GM12878 (cell line): ENCODE results near the gene TXNDC16. TPM values are rescaled to one million over a fixed set of nuclear protein-coding genes. Genes with fewer than 3 reads are reported as not detected.

Experiments used
- ATAC-seq: fragments of 200-7000 bp; cut with Tn5 transposase; 3 replicates; pipeline ENCODE4 v1.9.1; 2020; ENCODE audit warnings: mild to moderate bottlenecking, moderate library complexity
- BruUV-seq: library from RNA; stranded (reverse); fragments of 400-500 nt; replicated peaks from 2 replicates; lab custom pipeline; 2021; lab: Mats Ljungman, UMichigan
- CTCF ChIA-PET: fragments of 300-600 bp; sonication (Branson Sonifier 250); formaldehyde crosslinking; extraction: SDS; loops from one replicate; lab custom pipeline; 2021; ENCODE audit warnings: inconsistent platforms; lab: Yijun Ruan, JAX
- POLR2A ChIA-PET: fragments of 350-600 bp; formaldehyde crosslinking; extraction: SDS; loops from one replicate; lab custom pipeline; 2021; ENCODE audit warnings: inconsistent platforms; lab: Charles Lee
- RAD21 ChIA-PET: fragments of 300-600 bp; sonication (Branson Sonifier 250); formaldehyde crosslinking; loops from one replicate; lab custom pipeline; 2023; ENCODE audit warnings: antibody characterized with exemption; ENCODE audit not compliant: unreplicated experiment; lab: Charles Lee
- SMC1A ChIA-PET: fragments of 300-600 bp; sonication (Branson Sonifier 250); formaldehyde crosslinking; loops from one replicate; lab custom pipeline; 2023; ENCODE audit not compliant: unreplicated experiment, uncharacterized antibody; lab: Charles Lee
- DNase-seq: peaks from one replicate; pipeline ENCODE4 v3.0.0-alpha.2; 2011; ENCODE audit warnings: low read depth, low spot score
- FAIRE-seq: peaks from 3 replicates; lab custom pipeline; 2011; peaks lifted over from hg19 to GRCh38; lab: Jason Lieb, UNC
- H2AFZ ChIP-seq: 2 replicates; pipeline ENCODE4 v1.6.0; 2011; ENCODE audit warnings: low read depth, low read length, control low read depth; ENCODE audit not compliant: control insufficient read depth
- H3K27ac ChIP-seq: 2 replicates; pipeline ENCODE4 v1.5.1; 2011; ENCODE audit warnings: control low read depth; ENCODE audit not compliant: control insufficient read depth, insufficient read depth
- H3K27me3 ChIP-seq, 2 experiments: replicated peaks in 1 of 2; 2 replicates each; pipeline versions ENCODE4 v1.6.0 to v1.6.1; 2011; ENCODE audit warnings: low read length in 1 of 2; ENCODE audit not compliant: control insufficient read depth in 2 of 2, insufficient read depth in 2 of 2
- H3K36me3 ChIP-seq, 2 experiments: 2 replicates each; pipeline ENCODE4 v1.5.1; 2011; ENCODE audit warnings: low read length in 1 of 2; ENCODE audit not compliant: control insufficient read depth in 2 of 2, insufficient read depth in 2 of 2
- H3K4me1 ChIP-seq: 2 replicates; pipeline ENCODE4 v1.6.1; 2011; ENCODE audit warnings: mild to moderate bottlenecking, low read length, moderate library complexity, mixed read lengths; ENCODE audit not compliant: control insufficient read depth, insufficient read depth
- H3K4me2 ChIP-seq: 2 replicates; pipeline ENCODE4 v1.6.0; 2011; ENCODE audit warnings: control low read depth; ENCODE audit not compliant: control insufficient read depth, insufficient read depth
- H3K4me3 ChIP-seq: fragments of 200-600 bp; sonication (generic); 2 replicates; pipeline ENCODE4 v1.5.1; 2016
- H3K79me2 ChIP-seq: 2 replicates; pipeline ENCODE4 v1.6.0; 2011; ENCODE audit warnings: low read length; ENCODE audit not compliant: control insufficient read depth, insufficient read depth
- H3K9ac ChIP-seq: 2 replicates; pipeline ENCODE4 v1.8.0; 2011; ENCODE audit warnings: low read length, control low read depth, mixed read lengths; ENCODE audit not compliant: control insufficient read depth, insufficient read depth
- H3K9me3 ChIP-seq: replicated peaks from 3 replicates; pipeline ENCODE4 v1.5.1; 2011; ENCODE audit warnings: mild to moderate bottlenecking, low read length; ENCODE audit not compliant: control insufficient read depth, insufficient read depth
- H4K20me1 ChIP-seq: 2 replicates; pipeline ENCODE4 v1.6.0; 2011; ENCODE audit not compliant: control insufficient read depth, insufficient read depth
- EGR1 ChIP-seq, 2 experiments: IDR thresholded peaks; 1 replicate in 1 of 2; 2 replicates in 1 of 2; pipeline ENCODE4 v1.6.1; 2011 to 2012; ENCODE audit warnings: low read depth in 2 of 2, low read length in 2 of 2, borderline replicate concordance in 1 of 2, mild to moderate bottlenecking in 1 of 2, moderate library complexity in 1 of 2
- GATAD2B ChIP-seq: fragments of 450-650 bp; conservative IDR thresholded peaks from 2 replicates; pipeline ENCODE4 v1.6.1; 2017; ENCODE audit warnings: low read depth, mild to moderate bottlenecking, moderate library complexity
- HDGF ChIP-seq: fragments of 450-650 bp; IDR thresholded peaks from 2 replicates; pipeline ENCODE4 v1.6.1; 2016; ENCODE audit warnings: antibody characterized with exemption
- IKZF1 ChIP-seq: fragments of 450-650 bp; conservative IDR thresholded peaks from 2 replicates; pipeline ENCODE4 v1.6.1; 2017; ENCODE audit warnings: antibody characterized with exemption, mild to moderate bottlenecking
- LARP7 ChIP-seq: fragments of 450-650 bp; IDR thresholded peaks from 2 replicates; pipeline ENCODE4 v1.6.1; 2017; ENCODE audit warnings: mild to moderate bottlenecking
- NFXL1 ChIP-seq: fragments of 450-650 bp; IDR thresholded peaks from 2 replicates; pipeline ENCODE4 v1.6.1; 2017; ENCODE audit warnings: antibody characterized with exemption, mild to moderate bottlenecking, borderline replicate concordance
- ZZZ3 ChIP-seq: IDR thresholded peaks from 2 replicates; pipeline ENCODE4 v1.6.1; 2011; ENCODE audit warnings: low read depth; ENCODE audit not compliant: control insufficient read depth, insufficient read length
- WGBS: methylation state at CpG from one replicate; pipeline ENCODE4 v1.1.6; 2016; ENCODE audit warnings: low lambda C conversion rate; ENCODE audit not compliant: insufficient replicate concordance, insufficient coverage; ENCODE audit errors: missing lambda C conversion rate; 5-methylcytosine and 5-hydroxymethylcytosine counted together
- in situ Hi-C: fragments of 300-500 bp; cut with MboI; formaldehyde crosslinking; loops from 9 replicates; pipeline ENCODE4 v1.14.3; 2018; ENCODE audit warnings: mixed read lengths
- intact Hi-C: fragments of 100-400 bp; cut with micrococcal nuclease; formaldehyde crosslinking; loops from one replicate; pipeline ENCODE4 v1.14.2; 2022; ENCODE audit not compliant: unreplicated experiment
- polyA plus RNA-seq, 11 experiments: library from polyadenylated mRNA; depleted of rRNA in 4 of 11; unstranded in 6 of 11; stranded (reverse) in 5 of 11; fragments of >200 nt; fragmentation: Nextera tagmentation in 4 of 11; fragmentation: Illumina TruSeq in 1 of 11; extraction: Ambion mirVana in 4 of 11; extraction: Trizol in 1 of 11; gene quantifications; 1 replicate in 1 of 11; 2 replicates in 10 of 11; pipeline versions ENCODE4 v1.2.1 to v1.2.3, GENCODE V29; 2011 to 2016; ENCODE audit warnings: inconsistent platforms in 2 of 11, missing spikeins in 2 of 11, low read depth in 1 of 11
- total RNA-seq, 4 experiments: library from RNA; depleted of rRNA in 3 of 4; stranded (reverse); fragments of >200 nt in 3 of 4; fragmentation: Illumina TruSeq in 1 of 4; extraction: Trizol in 1 of 4; gene quantifications; 2 replicates each; pipeline versions ENCODE4 v1.2.1 to v1.2.3, GENCODE V29; 2013 to 2021
- TF ChIP-seq, protein P1 (sequence below): fragments of 450-650 bp; conservative IDR thresholded peaks from 2 replicates; pipeline ENCODE4 v1.6.1; 2017; ENCODE audit warnings: mild to moderate bottlenecking, moderate library complexity

The TXNDC16 gene
- total and polyA plus RNA-seq, 10 of the 15 experiments (the other 5 are each of a cell fraction or from before 2014, with no cell fraction given) = 1.2 to 7.9 (median 5.5) TPM

DNA sequence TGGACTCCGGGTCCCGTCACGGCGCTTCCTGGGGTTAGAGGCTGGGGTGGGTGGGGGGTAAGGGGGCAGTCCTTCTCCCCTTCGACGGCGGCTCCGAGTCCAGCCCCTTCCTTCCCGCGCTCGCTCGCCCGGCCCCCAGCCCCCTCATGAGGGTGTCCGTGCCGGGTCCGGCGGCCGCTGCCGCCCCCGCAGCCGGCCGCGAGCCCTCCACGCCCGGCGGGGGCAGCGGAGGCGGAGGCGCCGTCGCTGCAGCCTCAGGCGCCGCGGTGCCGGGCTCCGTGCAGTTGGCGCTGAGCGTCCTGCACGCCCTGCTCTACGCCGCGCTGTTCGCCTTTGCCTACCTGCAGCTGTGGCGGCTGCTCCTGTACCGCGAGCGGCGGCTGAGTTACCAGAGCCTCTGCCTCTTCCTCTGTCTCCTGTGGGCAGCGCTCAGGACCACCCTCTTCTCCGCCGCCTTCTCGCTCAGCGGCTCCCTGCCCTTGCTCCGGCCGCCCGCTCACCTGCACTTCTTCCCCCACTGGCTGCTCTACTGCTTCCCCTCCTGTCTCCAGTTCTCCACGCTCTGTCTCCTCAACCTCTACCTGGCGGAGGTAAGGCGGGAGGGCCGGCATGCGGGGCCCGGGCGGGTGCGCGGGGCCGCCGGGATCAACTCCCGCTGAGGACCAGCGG is 831 bp upstream of the TXNDC16 start:
- no peak overlapping the region for H3K27ac ChIP-seq

More for the DNA sequence above, 831 bp upstream of the TXNDC16 start:
- ChIA-PET POLR2A (interaction anchor here (0.6 to 2.2 kb wide), 4 partner anchors 9 to 692 kb away, joined by 3 to 11 read pairs (median 4); no protein-coding TSS in a partner anchor), SMC1A (interaction anchor here (1.4 to 2.5 kb wide), 5 partner anchors 8 to 253 kb away, joined by 3 to 12 read pairs (median 4); no protein-coding TSS in a partner anchor), RAD21 (interaction anchor here (0.6 to 0.9 kb wide), 3 partner anchors 128 to 624 kb away, joined by 3 read pairs; no protein-coding TSS in a partner anchor), CTCF (interaction anchor here (1.0 to 2.2 kb wide), 5 partner anchors 11 to 558 kb away, joined by 4 to 7 read pairs (median 5); no protein-coding TSS in a partner anchor)
- TF ChIP-seq HDGF (0 out of 2 replicates have a peak, but pooled peaks have one; percentile 39), ZZZ3 (no peak), IKZF1 (peak; percentile 91), NFXL1 (no peak), GATAD2B (0 out of 2 replicates have a peak, but pooled peaks have one; percentile 58), EGR1 (IDR thresholded peaks at IDR 0.05; ENCODE audit: borderline replicate concordance in 1 of 2, low read depth in 2 of 2, low read length in 2 of 2) (peak in 1 of 2 experiments; percentile 93; a peak in 2 of 3 replicates), LARP7 (peak; percentile 51; the same call in 1 of the 2 replicates)
- TF ChIP-seq, protein P1, sequence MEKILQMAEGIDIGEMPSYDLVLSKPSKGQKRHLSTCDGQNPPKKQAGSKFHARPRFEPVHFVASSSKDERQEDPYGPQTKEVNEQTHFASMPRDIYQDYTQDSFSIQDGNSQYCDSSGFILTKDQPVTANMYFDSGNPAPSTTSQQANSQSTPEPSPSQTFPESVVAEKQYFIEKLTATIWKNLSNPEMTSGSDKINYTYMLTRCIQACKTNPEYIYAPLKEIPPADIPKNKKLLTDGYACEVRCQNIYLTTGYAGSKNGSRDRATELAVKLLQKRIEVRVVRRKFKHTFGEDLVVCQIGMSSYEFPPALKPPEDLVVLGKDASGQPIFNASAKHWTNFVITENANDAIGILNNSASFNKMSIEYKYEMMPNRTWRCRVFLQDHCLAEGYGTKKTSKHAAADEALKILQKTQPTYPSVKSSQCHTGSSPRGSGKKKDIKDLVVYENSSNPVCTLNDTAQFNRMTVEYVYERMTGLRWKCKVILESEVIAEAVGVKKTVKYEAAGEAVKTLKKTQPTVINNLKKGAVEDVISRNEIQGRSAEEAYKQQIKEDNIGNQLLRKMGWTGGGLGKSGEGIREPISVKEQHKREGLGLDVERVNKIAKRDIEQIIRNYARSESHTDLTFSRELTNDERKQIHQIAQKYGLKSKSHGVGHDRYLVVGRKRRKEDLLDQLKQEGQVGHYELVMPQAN = peak; percentile 50
- H3K4me1 ChIP-seq = peaks cover 8% of the 10 kb centered on the region
- DNase-seq (no peak), FAIRE-seq (no peak), ATAC-seq (peak; percentile 24)
- peaks cover 0 to 2% of the 10 kb centered on the region in 2 experiments; a peak in 3 of 4 replicates for H3K27me3 ChIP-seq
- H3K4me3 ChIP-seq = peak overlapping the region; percentile 88
- H3K36me3 ChIP-seq = no peaks in the 10 kb centered on the region
- peak overlapping the region; percentile 18; the same call in 1 of the 2 replicates for H3K9ac ChIP-seq
- intact Hi-C loops = loop anchor here (5.0 kb wide), 1 partner anchor 239 kb away; the partner anchor contains the start of gene GNPNAT1
- H3K9me3 ChIP-seq = no peaks in the 10 kb centered on the region
- no peaks in the 10 kb centered on the region for H4K20me1 ChIP-seq
- BruUV-seq = no TSS peak
- under 1% methylated on average over 42 of the region's 69 CpGs for WGBS
- H2AFZ ChIP-seq = peak overlapping the region; percentile 84
- peak overlapping the region; percentile 83 for H3K4me2 ChIP-seq
- in situ Hi-C loops = no loop called here
- H3K79me2 ChIP-seq = peaks cover 6% of the 10 kb centered on the region
